ENCODE data around the gene SAMD14.

GRCh38 chr17:50171371-50172071 is 41.6 kb upstream of the SAMD14 start:
- TF ChIP-seq CTCF (IDR thresholded peaks at IDR 0.05) (no peak), ZBTB21 (CRISPR knock-in tag; IDR thresholded peaks at IDR 0.05; ENCODE audit: borderline replicate concordance) (no peak)

Measured in WTC11 (cell line).